ENCODE measurements around the gene CADPS.

DNA sequence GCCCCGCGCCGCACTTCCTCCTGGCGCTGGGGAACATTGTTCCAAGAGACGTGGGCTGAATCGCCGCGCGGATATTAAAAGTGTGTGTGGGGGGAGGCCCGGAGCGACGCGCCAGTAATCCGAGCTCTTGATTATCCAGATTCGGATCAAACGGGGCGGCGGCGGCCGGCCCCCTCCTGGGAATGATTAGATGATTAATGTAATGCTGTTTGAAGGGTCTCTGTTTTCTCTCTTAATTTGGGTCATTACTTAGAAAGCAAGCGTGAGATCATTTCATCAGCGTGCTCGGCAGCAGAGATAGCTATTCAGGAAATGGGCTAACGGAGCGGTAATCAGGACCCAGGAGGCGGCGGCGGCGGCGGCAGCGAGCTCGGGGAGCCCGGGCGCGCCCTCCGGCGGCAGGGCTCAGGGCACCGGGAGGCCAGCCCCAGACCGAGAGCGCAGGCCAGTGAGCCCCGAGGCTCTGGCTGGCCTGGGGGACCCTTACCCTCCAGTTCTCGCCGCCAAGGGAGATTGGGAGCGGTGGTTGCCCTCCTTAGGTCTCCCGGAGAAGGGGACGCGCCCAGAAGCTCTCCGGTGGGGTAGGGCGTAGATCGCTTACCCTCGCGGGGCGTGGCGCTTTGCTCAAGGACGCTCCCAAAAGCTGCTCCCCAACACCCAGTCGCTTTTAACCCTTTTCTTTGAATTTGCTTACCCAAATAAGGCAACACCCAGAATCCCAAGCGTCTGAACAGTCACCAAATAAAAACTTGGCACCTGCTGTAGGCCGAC, 506.3 kb downstream of the CADPS start:
- TF ChIP-seq PPARA (CRISPR knock-in tag; IDR thresholded peaks at IDR 0.05; ENCODE audit: borderline replicate concordance) (no peak), TCF4 (CRISPR knock-in tag; IDR thresholded peaks at IDR 0.05; ENCODE audit: borderline replicate concordance) (no peak), ZNF70 (CRISPR knock-in tag; IDR thresholded peaks at IDR 0.05) (no peak)
- TF ChIP-seq, protein P1, sequence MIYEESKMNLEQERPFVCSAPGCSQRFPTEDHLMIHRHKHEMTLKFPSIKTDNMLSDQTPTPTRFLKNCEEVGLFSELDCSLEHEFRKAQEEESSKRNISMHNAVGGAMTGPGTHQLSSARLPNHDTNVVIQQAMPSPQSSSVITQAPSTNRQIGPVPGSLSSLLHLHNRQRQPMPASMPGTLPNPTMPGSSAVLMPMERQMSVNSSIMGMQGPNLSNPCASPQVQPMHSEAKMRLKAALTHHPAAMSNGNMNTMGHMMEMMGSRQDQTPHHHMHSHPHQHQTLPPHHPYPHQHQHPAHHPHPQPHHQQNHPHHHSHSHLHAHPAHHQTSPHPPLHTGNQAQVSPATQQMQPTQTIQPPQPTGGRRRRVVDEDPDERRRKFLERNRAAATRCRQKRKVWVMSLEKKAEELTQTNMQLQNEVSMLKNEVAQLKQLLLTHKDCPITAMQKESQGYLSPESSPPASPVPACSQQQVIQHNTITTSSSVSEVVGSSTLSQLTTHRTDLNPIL (CRISPR knock-in tag; IDR thresholded peaks at IDR 0.05; ENCODE audit: low read depth) = no peak
- TF ChIP-seq, protein P2, sequence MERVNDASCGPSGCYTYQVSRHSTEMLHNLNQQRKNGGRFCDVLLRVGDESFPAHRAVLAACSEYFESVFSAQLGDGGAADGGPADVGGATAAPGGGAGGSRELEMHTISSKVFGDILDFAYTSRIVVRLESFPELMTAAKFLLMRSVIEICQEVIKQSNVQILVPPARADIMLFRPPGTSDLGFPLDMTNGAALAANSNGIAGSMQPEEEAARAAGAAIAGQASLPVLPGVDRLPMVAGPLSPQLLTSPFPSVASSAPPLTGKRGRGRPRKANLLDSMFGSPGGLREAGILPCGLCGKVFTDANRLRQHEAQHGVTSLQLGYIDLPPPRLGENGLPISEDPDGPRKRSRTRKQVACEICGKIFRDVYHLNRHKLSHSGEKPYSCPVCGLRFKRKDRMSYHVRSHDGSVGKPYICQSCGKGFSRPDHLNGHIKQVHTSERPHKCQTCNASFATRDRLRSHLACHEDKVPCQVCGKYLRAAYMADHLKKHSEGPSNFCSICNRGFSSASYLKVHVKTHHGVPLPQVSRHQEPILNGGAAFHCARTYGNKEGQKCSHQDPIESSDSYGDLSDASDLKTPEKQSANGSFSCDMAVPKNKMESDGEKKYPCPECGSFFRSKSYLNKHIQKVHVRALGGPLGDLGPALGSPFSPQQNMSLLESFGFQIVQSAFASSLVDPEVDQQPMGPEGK (CRISPR knock-in tag; IDR thresholded peaks at IDR 0.05; ENCODE audit: borderline replicate concordance) = no peak
